H1 (cell line): ENCODE data around the gene URGCP. TPM values are rescaled to one million over a fixed set of nuclear protein-coding genes. Genes with fewer than 3 reads are reported as not detected.

ENCODE experiments used
- CTCF ChIA-PET: fragments of 300-600 bp; sonication (Branson Sonifier 250); formaldehyde crosslinking; loops from one replicate; lab custom pipeline; 2021; ENCODE audit not compliant: partially characterized antibody; lab: Charles Lee
- POLR2A ChIA-PET: fragments of 300-600 bp; sonication (Branson Sonifier 250); formaldehyde crosslinking; loops from one replicate; lab custom pipeline; 2021; ENCODE audit warnings: inconsistent platforms; ENCODE audit not compliant: partially characterized antibody; lab: Charles Lee
- DNase-seq, 2 experiments: peaks; one replicate each; pipeline versions ENCODE4 v3.0.0 to v3.0.0-alpha.2; 2010 to 2022; ENCODE audit warnings: low spot score in 2 of 2, low read depth in 1 of 2, mixed read lengths in 1 of 2
- FAIRE-seq: peaks from 2 replicates; lab custom pipeline; 2011; peaks lifted over from hg19 to GRCh38; lab: Jason Lieb, UNC
- H2AFZ ChIP-seq: 2 replicates; pipeline ENCODE4 v1.8.1; 2012; ENCODE audit warnings: low read length, inconsistent platforms
- H2AK5ac ChIP-seq: 2 replicates; pipeline ENCODE4 v1.6.1; 2013; ENCODE audit warnings: low read depth, low read length
- H2BK120ac ChIP-seq: replicated peaks from 2 replicates; pipeline ENCODE3; 2013; ENCODE audit warnings: low read depth, low read length, inconsistent platforms
- H2BK12ac ChIP-seq: 2 replicates; pipeline ENCODE4 v1.6.1; 2013; ENCODE audit warnings: low read depth, low read length
- H2BK15ac ChIP-seq: 2 replicates; pipeline ENCODE4 v1.6.1; 2013; ENCODE audit warnings: low read length
- H2BK20ac ChIP-seq: 2 replicates; pipeline ENCODE4 v1.6.1; 2013; ENCODE audit warnings: low read length
- H2BK5ac ChIP-seq: 2 replicates; pipeline ENCODE4 v1.6.1; 2013; ENCODE audit warnings: low read depth, low read length
- H3K14ac ChIP-seq: 2 replicates; pipeline ENCODE4 v1.6.1; 2013; ENCODE audit warnings: inconsistent platforms; ENCODE audit not compliant: insufficient read length
- H3K18ac ChIP-seq: 2 replicates; pipeline ENCODE4 v1.6.1; 2013; ENCODE audit warnings: low read length; ENCODE audit errors: extremely low read depth
- H3K23ac ChIP-seq: 2 replicates; pipeline ENCODE4 v1.6.1; 2013; ENCODE audit warnings: inconsistent platforms; ENCODE audit not compliant: insufficient read length
- H3K23me2 ChIP-seq: 2 replicates; pipeline ENCODE4 v1.6.1; 2013; ENCODE audit warnings: low read depth, low read length
- H3K27ac ChIP-seq: 2 replicates; pipeline ENCODE4 v1.6.1; 2011; ENCODE audit warnings: low read depth, low read length, inconsistent platforms
- H3K27me3 ChIP-seq, 4 experiments: replicated peaks in 1 of 4; 1 replicate in 1 of 4; 2 replicates in 3 of 4; pipeline versions ENCODE4 v1.6.1 to v1.8.1; 2011 to 2013; ENCODE audit warnings: low read length in 3 of 4, mild to moderate bottlenecking in 3 of 4, inconsistent platforms in 2 of 4, mixed read lengths in 2 of 4, moderate library complexity in 1 of 4; ENCODE audit not compliant: control insufficient read depth in 3 of 4, insufficient read depth in 3 of 4; ENCODE audit errors: extremely low read depth in 1 of 4
- H3K36me3 ChIP-seq, 4 experiments: 2 replicates each; pipeline versions ENCODE4 v1.6.1 to v1.8.1; 2011 to 2013; ENCODE audit warnings: mild to moderate bottlenecking in 4 of 4, low read length in 3 of 4, moderate library complexity in 2 of 4, control low read depth in 1 of 4, inconsistent platforms in 1 of 4; ENCODE audit not compliant: insufficient read depth in 4 of 4, control insufficient read depth in 2 of 4
- H3K4ac ChIP-seq: replicated peaks from 2 replicates; pipeline ENCODE3; 2013; ENCODE audit warnings: low read length, low read depth, mixed read lengths, inconsistent platforms; ENCODE audit not compliant: insufficient read length
- H3K4me1 ChIP-seq, 4 experiments: replicated peaks in 1 of 4; 1 replicate in 1 of 4; 2 replicates in 3 of 4; pipeline versions ENCODE4 v1.6.1 to v1.8.1; 2011 to 2013; ENCODE audit warnings: low read length in 3 of 4, inconsistent platforms in 2 of 4, mixed read lengths in 1 of 4; ENCODE audit not compliant: insufficient read depth in 4 of 4, control insufficient read depth in 3 of 4
- H3K4me2 ChIP-seq, 2 experiments: 2 replicates each; pipeline versions ENCODE4 v1.6.1 to v1.8.1; 2011 to 2013; ENCODE audit warnings: low read depth in 2 of 2, low read length in 2 of 2, control low read depth in 1 of 2, inconsistent platforms in 1 of 2, mild to moderate bottlenecking in 1 of 2; ENCODE audit not compliant: insufficient read depth in 1 of 2
- H3K4me3 ChIP-seq, 4 experiments: fragments of 200-600, 300-600 bp in 1 of 4; sonication (generic), shearing (Covaris generic), sonication (Bioruptor Twin) in 1 of 4; 2 replicates each; pipeline versions ENCODE4 v1.5.1 to v1.8.1; 2011 to 2016; ENCODE audit warnings: low read length in 4 of 4, low read depth in 3 of 4, control low read depth in 2 of 4, inconsistent platforms in 2 of 4, mild to moderate bottlenecking in 2 of 4, mixed read lengths in 1 of 4, moderate library complexity in 1 of 4; ENCODE audit not compliant: insufficient read depth in 2 of 4; ENCODE audit errors: extremely low read depth in 1 of 4
- H3K56ac ChIP-seq: replicated peaks from 2 replicates; pipeline ENCODE3; 2013; ENCODE audit warnings: low read depth, mild to moderate bottlenecking, mixed read lengths, low read length, inconsistent platforms; ENCODE audit not compliant: insufficient read length
- H3K79me1 ChIP-seq: 2 replicates; pipeline ENCODE4 v1.6.1; 2013; ENCODE audit warnings: low read depth, low read length, control low read depth
- H3K79me2 ChIP-seq, 2 experiments: 2 replicates each; pipeline versions ENCODE4 v1.6.1 to v1.8.1; 2012 to 2013; ENCODE audit warnings: low read length in 2 of 2, mild to moderate bottlenecking in 2 of 2, inconsistent platforms in 1 of 2; ENCODE audit not compliant: insufficient read depth in 2 of 2, control insufficient read depth in 1 of 2
- H3K9ac ChIP-seq, 4 experiments: replicated peaks in 1 of 4; 1 replicate in 1 of 4; 2 replicates in 3 of 4; pipeline versions ENCODE4 v1.6.1 to v1.8.1; 2011 to 2013; ENCODE audit warnings: low read depth in 3 of 4, low read length in 3 of 4, control low read depth in 2 of 4, mild to moderate bottlenecking in 2 of 4, moderate library complexity in 2 of 4, inconsistent platforms in 1 of 4; ENCODE audit errors: extremely low read depth in 1 of 4
- H3K9me3 ChIP-seq, 2 experiments: 2 replicates each; pipeline versions ENCODE4 v1.6.1 to v1.8.1; 2012 to 2013; ENCODE audit warnings: mild to moderate bottlenecking in 2 of 2, moderate library complexity in 2 of 2, control low read depth in 1 of 2, inconsistent platforms in 1 of 2, low read depth in 1 of 2, low read length in 1 of 2, mixed read lengths in 1 of 2; ENCODE audit not compliant: insufficient read depth in 2 of 2
- H4K20me1 ChIP-seq, 2 experiments: replicated peaks in 1 of 2; 2 replicates each; pipeline versions ENCODE3 to v1.8.1; 2011 to 2013; ENCODE audit warnings: inconsistent platforms in 2 of 2, low read length in 2 of 2, mild to moderate bottlenecking in 1 of 2; ENCODE audit not compliant: insufficient read depth in 2 of 2, control insufficient read depth in 1 of 2
- H4K5ac ChIP-seq: 2 replicates; pipeline ENCODE4 v1.6.1; 2013; ENCODE audit warnings: low read length, low read depth, mixed read lengths, inconsistent platforms; ENCODE audit not compliant: insufficient read length
- H4K8ac ChIP-seq: 2 replicates; pipeline ENCODE4 v1.8.0; 2013; ENCODE audit warnings: mild to moderate bottlenecking, moderate library complexity, low read length, inconsistent platforms; ENCODE audit not compliant: insufficient read depth; ENCODE audit errors: extremely low read depth
- H4K91ac ChIP-seq: replicated peaks from 2 replicates; pipeline ENCODE3; 2013; ENCODE audit warnings: low read length, mixed read lengths, inconsistent platforms; ENCODE audit not compliant: insufficient read length
- ASH2L ChIP-seq: fragments of 200-600, 300-600 bp; sonication (generic); IDR thresholded peaks from one replicate; pipeline ENCODE4 v1.7.1; 2017; ENCODE audit warnings: low read length
- BACH1 ChIP-seq: IDR thresholded peaks from 2 replicates; pipeline ENCODE4 v1.6.1; 2012; ENCODE audit warnings: low read length, improper control_type of control experiment
- CBX5 ChIP-seq: fragments of 300-800, 300-1000 bp; sonication (generic); IDR thresholded peaks from 2 replicates; pipeline ENCODE4 v1.7.1; 2016; ENCODE audit warnings: antibody characterized with exemption, low read length, low read depth
- EP300 ChIP-seq, 2 experiments: IDR thresholded peaks; 1 replicate in 1 of 2; 2 replicates in 1 of 2; pipeline ENCODE4 v1.6.1; 2011 to 2012; ENCODE audit warnings: low read depth in 2 of 2, low read length in 2 of 2, mild to moderate bottlenecking in 2 of 2, borderline replicate concordance in 1 of 2, inconsistent platforms in 1 of 2, moderate library complexity in 1 of 2
- EZH2 ChIP-seq: fragments of 200-600 bp; sonication (generic); IDR thresholded peaks from 2 replicates; pipeline ENCODE4 v1.7.1; 2012; ENCODE audit warnings: low read depth, mild to moderate bottlenecking, moderate library complexity, low read length, inconsistent platforms; ENCODE audit not compliant: severe bottlenecking
- GABPA ChIP-seq: IDR thresholded peaks from 2 replicates; pipeline ENCODE4 v1.6.1; 2011; ENCODE audit warnings: mild to moderate bottlenecking, low read length, moderate library complexity, borderline replicate concordance; ENCODE audit not compliant: insufficient read depth
- JUND ChIP-seq: IDR thresholded peaks from 2 replicates; pipeline ENCODE4 v1.6.1; 2011; ENCODE audit warnings: mild to moderate bottlenecking, improper control_type of control experiment, low read length
- KDM4A ChIP-seq: IDR thresholded peaks from one replicate; pipeline ENCODE4 v1.7.1; 2012; ENCODE audit warnings: low read depth, mild to moderate bottlenecking, moderate library complexity, low read length, inconsistent platforms; ENCODE audit not compliant: severe bottlenecking
- NANOG ChIP-seq: IDR thresholded peaks from 2 replicates; pipeline ENCODE4 v1.6.1; 2011; ENCODE audit warnings: low read length, low read depth, mild to moderate bottlenecking, inconsistent platforms; ENCODE audit not compliant: insufficient read depth, poor library complexity, severe bottlenecking
- PHF8 ChIP-seq: fragments of 200-600 bp; sonication (generic); conservative IDR thresholded peaks from 2 replicates; pipeline ENCODE4 v1.7.1; 2012; ENCODE audit warnings: low read depth, mild to moderate bottlenecking, inconsistent platforms, low read length, moderate library complexity
- POLR2A ChIP-seq, 2 experiments: IDR thresholded peaks; 1 replicate in 1 of 2; 2 replicates in 1 of 2; pipeline ENCODE4 v1.6.1; 2011; ENCODE audit warnings: low read depth in 2 of 2, low read length in 2 of 2, mild to moderate bottlenecking in 2 of 2; ENCODE audit errors: control extremely low read depth in 1 of 2
- POU5F1 ChIP-seq: IDR thresholded peaks from 2 replicates; pipeline ENCODE4 v1.6.1; 2011; ENCODE audit warnings: low read depth, mild to moderate bottlenecking, low read length, moderate library complexity
- SIRT6 ChIP-seq: IDR thresholded peaks from one replicate; pipeline ENCODE4 v1.7.1; 2012; ENCODE audit warnings: low read length, inconsistent platforms
- SP4 ChIP-seq: IDR thresholded peaks from 2 replicates; pipeline ENCODE4 v1.6.1; 2012; ENCODE audit warnings: low read length, inconsistent platforms
- ZNF274 ChIP-seq: IDR thresholded peaks from 2 replicates; pipeline ENCODE4 v1.7.0; 2012; ENCODE audit warnings: low read length, borderline replicate concordance; ENCODE audit errors: extremely low read depth
- WGBS, 2 experiments: shearing (Covaris generic) in 1 of 2; methylation state at CpG; one replicate each; pipeline versions ENCODE4 v1.1.6 to v1.1.7; 2013 to 2015; ENCODE audit warnings: low lambda C conversion rate in 2 of 2, mixed read lengths in 2 of 2, inconsistent platforms in 1 of 2, low coverage in 1 of 2, missing lambda C conversion rate in 1 of 2; ENCODE audit not compliant: insufficient replicate concordance in 2 of 2, insufficient coverage in 1 of 2, insufficient read length in 1 of 2; ENCODE audit errors: extremely low coverage in 1 of 2, missing lambda C conversion rate in 1 of 2; 5-methylcytosine and 5-hydroxymethylcytosine counted together
- polyA plus RNA-seq, 7 experiments: library from polyadenylated mRNA; depleted of rRNA in 3 of 7; stranded (reverse) in 5 of 7; unstranded in 2 of 7; fragments of >200 nt in 5 of 7; fragments of 200-250 nt in 2 of 7; gene quantifications; 1 replicate in 5 of 7; 2 replicates in 1 of 7; 4 replicates in 1 of 7; pipeline versions ENCODE4 v1.2.1 to v1.2.3, GENCODE V29; 2011 to 2013; ENCODE audit warnings: missing spikeins in 2 of 7, mixed read lengths in 2 of 7
- total RNA-seq: library from RNA; stranded (reverse); fragmentation: NEBNext Ultra II Directional; extraction: Animal tissue kit (Norgen Biotek cat#: 25700); gene quantifications from 2 replicates; pipeline ENCODE4 v1.2.1, GENCODE V29; 2021

The URGCP gene
- total and polyA plus RNA-seq, 2 of the 8 experiments (the other 6 are each of a cell fraction or from before 2014, with no cell fraction given), result 9.0 to 18.7 TPM

DNA sequence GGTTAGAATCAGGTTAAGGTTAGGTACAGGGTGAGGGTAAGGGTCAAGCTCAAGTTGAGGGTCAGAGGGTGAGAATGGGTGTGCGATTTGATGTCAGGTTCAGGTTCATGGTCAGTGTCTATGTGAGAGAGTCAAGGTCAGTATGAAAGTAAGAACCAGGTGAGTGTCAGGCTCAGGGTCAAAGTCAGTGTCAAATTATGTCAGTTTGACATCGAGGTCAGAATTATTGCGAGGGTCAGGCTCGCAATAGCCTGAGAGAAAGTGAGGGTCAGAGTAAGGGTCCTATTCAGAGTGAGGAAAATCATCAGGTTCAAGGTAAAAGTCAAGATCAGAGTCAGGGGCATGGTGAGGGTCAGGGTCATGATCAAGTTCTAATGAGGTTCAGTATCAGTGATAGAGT lies 50.1 kb downstream of the URGCP start:
- Histone ChIP-seq H3K36me3 (no peaks in the 10 kb centered on the region; a peak in 1 of 8 replicates), H2BK20ac (no peak overlapping the region), H3K9me3 (no peaks in the 10 kb centered on the region; a peak in 1 of 4 replicates), H3K23me2 (no peaks in the 10 kb centered on the region), H3K79me2 (no peaks in the 10 kb centered on the region), H3K23ac (no peak overlapping the region), H2AFZ (no peak overlapping the region), H3K14ac (no peak overlapping the region), H3K4ac (no peak overlapping the region), H2BK15ac (no peak overlapping the region), H4K8ac (no peak overlapping the region), H4K20me1 (no peaks in the 10 kb centered on the region), H3K4me3 (no peak overlapping the region), H3K56ac (no peak overlapping the region), H2AK5ac (no peak overlapping the region), H2BK5ac (no peak overlapping the region), H3K18ac (no peak overlapping the region), H3K4me2 (no peak overlapping the region), H3K9ac (no peak overlapping the region), H2BK12ac (no peak overlapping the region), H3K27me3 (no peaks in the 10 kb centered on the region), H4K5ac (no peak overlapping the region), H3K4me1 (no peaks in the 10 kb centered on the region), H3K79me1 (no peaks in the 10 kb centered on the region), H2BK120ac (no peak overlapping the region), H4K91ac (no peak overlapping the region), H3K27ac (no peak overlapping the region)
- no peak for FAIRE-seq
- POLR2A ChIA-PET, result interaction anchor here (1.6 kb wide), 1 partner anchor 10 kb away, joined by 3 read pairs; no protein-coding TSS in a partner anchor
- no peak for TF ChIP-seq KDM4A
- no peak for TF ChIP-seq BACH1
- TF ChIP-seq EP300 (IDR thresholded peaks at IDR 0.05; ENCODE audit: borderline replicate concordance in 1 of 2, low read depth in 2 of 2, low read length in 2 of 2), result no peak
- TF ChIP-seq POU5F1, result no peak
- no peak for TF ChIP-seq CBX5
- TF ChIP-seq ASH2L, result no peak
- no peak for TF ChIP-seq EZH2
- TF ChIP-seq PHF8, result no peak
- no peak for TF ChIP-seq POLR2A (IDR thresholded peaks at IDR 0.05; ENCODE audit: control extremely low read depth in 1 of 2, low read depth in 2 of 2, low read length in 2 of 2)
- no peak for TF ChIP-seq SP4
- TF ChIP-seq ZNF274, result no peak
- no peak for TF ChIP-seq GABPA
- TF ChIP-seq NANOG, result no peak
- no peak for TF ChIP-seq SIRT6
- no peak for TF ChIP-seq JUND
- DNase-seq, result no peak
- CTCF ChIA-PET, result interaction anchor here (0.8 kb wide), 1 partner anchor 87 kb away, joined by 3 read pairs; no protein-coding TSS in a partner anchor
- WGBS, 2 experiments, result 85% methylated on average over 4 of the region's 4 CpGs; no CpG with 5 or more reads in 1 of the 2 experiments
